Lung (tissue), 12 donors: Measurements from ENCODE around the gene VPS13D. TPM values are rescaled to one million over a fixed set of nuclear protein-coding genes. Genes with fewer than 3 reads are reported as not detected.

ENCODE experiments used
- ATAC-seq: fragments of 200-7000 bp; cut with Tn5 transposase; one replicate; pipeline ENCODE4 v1.9.1; 2020; ENCODE audit warnings: moderate number of reproducible peaks; ENCODE audit not compliant: insufficient read depth, low FRiP score
- DNase-seq, 3 donors: peaks; one replicate each; pipeline ENCODE4 v3.0.0-alpha.2; 2013 to 2017
- H3K27ac ChIP-seq, 2 donors: one replicate each; pipeline ENCODE4 v1.5.1; 2013; ENCODE audit warnings: mild to moderate bottlenecking in 2 of 2, moderate library complexity in 2 of 2, control low read depth in 1 of 2, inconsistent platforms in 1 of 2, low read depth in 1 of 2, low read length in 1 of 2
- H3K27me3 ChIP-seq, 3 donors: one replicate each; pipeline ENCODE4 v1.5.1; 2013; ENCODE audit warnings: low read length in 2 of 3; ENCODE audit not compliant: control insufficient read depth in 3 of 3, insufficient read depth in 3 of 3
- H3K36me3 ChIP-seq, 4 donors: one replicate each; pipeline ENCODE4 v1.5.1; 2013; ENCODE audit warnings: low read length in 4 of 4, mild to moderate bottlenecking in 1 of 4, moderate library complexity in 1 of 4; ENCODE audit not compliant: control insufficient read depth in 4 of 4, insufficient read depth in 4 of 4
- H3K4me1 ChIP-seq, 5 donors: one replicate each; pipeline ENCODE4 v1.5.1; 2013; ENCODE audit warnings: low read length in 5 of 5, mild to moderate bottlenecking in 2 of 5, moderate library complexity in 1 of 5; ENCODE audit not compliant: control insufficient read depth in 5 of 5, insufficient read depth in 5 of 5
- H3K4me3 ChIP-seq: one replicate; pipeline ENCODE4 v1.5.1; 2013; ENCODE audit warnings: mild to moderate bottlenecking, control low read depth, moderate library complexity
- H3K9ac ChIP-seq, 2 donors: one replicate each; pipeline ENCODE4 v1.5.1; 2013; ENCODE audit warnings: low read length in 2 of 2, control low read depth in 1 of 2; ENCODE audit not compliant: insufficient read depth in 1 of 2
- H3K9me3 ChIP-seq, 4 donors: one replicate each; pipeline ENCODE4 v1.5.1; 2013; ENCODE audit warnings: low read length in 3 of 4, mild to moderate bottlenecking in 1 of 4, moderate library complexity in 1 of 4; ENCODE audit not compliant: control insufficient read depth in 4 of 4, insufficient read depth in 3 of 4
- CTCF ChIP-seq: IDR thresholded peaks from 2 replicates; pipeline ENCODE4 v1.5.1; 2012; ENCODE audit warnings: mild to moderate bottlenecking; ENCODE audit errors: control extremely low read depth, extremely low read depth
- WGBS, 2 donors: extraction: QIAGEN DNeasy Blood & Tissue Kit; methylation state at CpG; one replicate each; pipeline ENCODE4 v1.1.7; 2013; 5-methylcytosine and 5-hydroxymethylcytosine counted together
- polyA plus RNA-seq, 2 donors: library from polyadenylated mRNA; stranded (reverse); fragments of 200-250 nt; gene quantifications; one replicate each; pipeline ENCODE4 v1.2.1, GENCODE V29; 2013
- total RNA-seq, 2 donors: library from RNA; depleted of rRNA in 1 of 2; stranded (reverse); fragments of >200 nt in 1 of 2; gene quantifications; one replicate each; pipeline ENCODE4 v1.2.1, GENCODE V29; 2014 to 2021
- donor health status: control.
- donor health status: control.
- donor health status: Bipolar disorder and iron deficiency.
- donor health status: healthy.
- donor health status: DM: yes; HTN: yes; CAD: no.

The VPS13D gene
- total and polyA plus RNA-seq, 4 donors = 18.4 to 76.0 (median 37.5) TPM

- no peaks in the 10 kb centered on the region for H3K27me3 ChIP-seq
- no peak for TF ChIP-seq CTCF
- no peak for DNase-seq
- no peaks in the 10 kb centered on the region for H3K9me3 ChIP-seq
- peak overlapping the region in 1 of 2 donors; percentile 91 for H3K27ac ChIP-seq
- ATAC-seq = no peak
- H3K4me1 ChIP-seq = peaks cover 3 to 44% (median 8%) of the 10 kb centered on the region in 5 donors
- peaks cover 0 to 11% (median 7%) of the 10 kb centered on the region in 4 donors for H3K36me3 ChIP-seq
- H3K4me3 ChIP-seq = no peak overlapping the region
- no peak overlapping the region for H3K9ac ChIP-seq
- 66 to 86% methylated on average over 4 of the region's 4 CpGs for WGBS, 2 donors
Measured at GRCh38 chr1:12339811-12340543, 110.1 kb downstream of the VPS13D start.

GRCh38 chr1:12340544-12340930 is 110.7 kb downstream of the VPS13D start:
- 71 to 84% methylated on average over 3 of the region's 3 CpGs for WGBS, 2 donors

GRCh38 chr1:12341667-12342066 is 111.8 kb downstream of the VPS13D start:
- no peaks in the 10 kb centered on the region for H3K9me3 ChIP-seq
- WGBS, 2 donors = 77 to 83% methylated on average over 6 of the region's 6 CpGs
- H3K9ac ChIP-seq = no peak overlapping the region
- TF ChIP-seq CTCF = no peak
- no peak overlapping the region for H3K4me3 ChIP-seq
- H3K4me1 ChIP-seq = peaks cover 3 to 40% (median 11%) of the 10 kb centered on the region in 5 donors
- ATAC-seq (no peak), DNase-seq (no peak)
- peak overlapping the region in 1 of 2 donors; percentile 82 for H3K27ac ChIP-seq
- H3K36me3 ChIP-seq = peaks cover 0 to 10% (median 5%) of the 10 kb centered on the region in 4 donors
- no peaks in the 10 kb centered on the region for H3K27me3 ChIP-seq

More at GRCh38 chr1:12340544-12340930, 110.7 kb downstream of the VPS13D start:
- H3K27ac ChIP-seq = peak overlapping the region in 1 of 2 donors; percentile 91
- peaks cover 2 to 11% (median 4%) of the 10 kb centered on the region in 4 donors for H3K36me3 ChIP-seq
- no peaks in the 10 kb centered on the region for H3K27me3 ChIP-seq
- peak in 1 of 3 donors; percentile 53 for DNase-seq
- H3K4me3 ChIP-seq = no peak overlapping the region
- H3K9ac ChIP-seq = no peak overlapping the region
- TF ChIP-seq CTCF = no peak
- peaks cover 3 to 47% (median 9%) of the 10 kb centered on the region in 5 donors for H3K4me1 ChIP-seq
- no peaks in the 10 kb centered on the region for H3K9me3 ChIP-seq
- no peak for ATAC-seq
